K562 (cell line): ENCODE data around the gene HOXD12.

Experiments used
- MEF2A ChIP-seq: IDR thresholded peaks from 2 replicates; pipeline ENCODE4 v1.6.1; 2011; ENCODE audit warnings: low read depth, mild to moderate bottlenecking, low read length, moderate library complexity; ENCODE audit not compliant: control insufficient read depth
- NR4A1 ChIP-seq, 2 experiments: fragments of 250-450 bp in 1 of 2; fragments of 450-650 bp in 1 of 2; sonication (Bioruptor Pico) in 1 of 2; IDR thresholded peaks; 2 replicates each; pipeline versions ENCODE4 v1.4.0 to v1.6.1; 2016 to 2020; ENCODE audit warnings: mild to moderate bottlenecking in 2 of 2, missing compliant biosample characterization in 1 of 2, missing genetic modification characterization in 1 of 2, moderate library complexity in 1 of 2
- USF2 ChIP-seq: sonication (generic); formaldehyde crosslinking; IDR thresholded peaks from 2 replicates; pipeline ENCODE4 v1.5.0; 2020; ENCODE audit warnings: missing genetic modification reagents

- TF ChIP-seq MEF2A (no peak), USF2 (CRISPR knock-in tag) (no peak), NR4A1 (CRISPR knock-in tag; IDR thresholded peaks at IDR 0.05) (no peak), NR4A1 (tag; IDR thresholded peaks at IDR 0.05) (no peak)
Observed at GRCh38 chr2:176133389-176133788, 33.8 kb downstream of the HOXD12 start.
